Lower leg skin (tissue), 3 donors: ENCODE measurements around the gene BIRC2.

Source experiments
- POLR2A ChIP-seq, 2 donors: fragments of 450-650 bp; IDR thresholded peaks; one replicate each; pipeline ENCODE4 v1.6.1; 2016 to 2017; ENCODE audit warnings: antibody characterized with exemption in 2 of 2, mild to moderate bottlenecking in 1 of 2, moderate library complexity in 1 of 2
- TF ChIP-seq, protein P1 (sequence below), 3 donors: fragments of 450-650 bp; IDR thresholded peaks; one replicate each; pipeline ENCODE4 v1.5.1; 2016; ENCODE audit warnings: antibody characterized with exemption in 3 of 3, mild to moderate bottlenecking in 3 of 3, moderate library complexity in 2 of 3

DNA sequence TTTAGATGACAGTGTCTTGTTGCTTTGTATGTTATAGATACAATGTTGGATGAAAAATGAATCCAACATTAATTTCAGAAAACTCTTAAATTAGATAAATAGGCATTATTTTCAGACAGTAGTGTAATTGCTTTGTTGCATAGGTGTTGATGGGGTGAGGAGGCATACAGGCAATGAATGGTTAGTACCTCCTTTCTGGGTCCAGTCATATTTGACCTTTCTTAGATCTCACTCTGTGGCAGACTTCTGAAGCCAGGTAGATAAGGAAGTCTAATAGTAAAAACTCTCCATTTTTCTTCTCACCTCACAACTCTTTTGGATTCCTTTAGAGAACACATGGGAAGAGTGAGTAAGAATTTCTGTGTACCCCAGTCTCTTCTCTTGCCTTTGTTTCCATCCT is 31.8 kb downstream of the BIRC2 start:
- TF ChIP-seq, protein P1, sequence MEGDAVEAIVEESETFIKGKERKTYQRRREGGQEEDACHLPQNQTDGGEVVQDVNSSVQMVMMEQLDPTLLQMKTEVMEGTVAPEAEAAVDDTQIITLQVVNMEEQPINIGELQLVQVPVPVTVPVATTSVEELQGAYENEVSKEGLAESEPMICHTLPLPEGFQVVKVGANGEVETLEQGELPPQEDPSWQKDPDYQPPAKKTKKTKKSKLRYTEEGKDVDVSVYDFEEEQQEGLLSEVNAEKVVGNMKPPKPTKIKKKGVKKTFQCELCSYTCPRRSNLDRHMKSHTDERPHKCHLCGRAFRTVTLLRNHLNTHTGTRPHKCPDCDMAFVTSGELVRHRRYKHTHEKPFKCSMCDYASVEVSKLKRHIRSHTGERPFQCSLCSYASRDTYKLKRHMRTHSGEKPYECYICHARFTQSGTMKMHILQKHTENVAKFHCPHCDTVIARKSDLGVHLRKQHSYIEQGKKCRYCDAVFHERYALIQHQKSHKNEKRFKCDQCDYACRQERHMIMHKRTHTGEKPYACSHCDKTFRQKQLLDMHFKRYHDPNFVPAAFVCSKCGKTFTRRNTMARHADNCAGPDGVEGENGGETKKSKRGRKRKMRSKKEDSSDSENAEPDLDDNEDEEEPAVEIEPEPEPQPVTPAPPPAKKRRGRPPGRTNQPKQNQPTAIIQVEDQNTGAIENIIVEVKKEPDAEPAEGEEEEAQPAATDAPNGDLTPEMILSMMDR (IDR thresholded peaks at IDR 0.05) = no peak
- TF ChIP-seq POLR2A (IDR thresholded peaks at IDR 0.05) = no peak
